GM23338 (cell line): ENCODE results near the gene FTCD. TPM values are rescaled to one million over a fixed set of nuclear protein-coding genes. Genes with fewer than 3 reads are reported as not detected.

Experiments used
- ATAC-seq: fragments of 200-7000 bp; cut with Tn5 transposase; 3 replicates; pipeline ENCODE4 v1.9.1; 2020
- DNase-seq: peaks from one replicate; pipeline ENCODE4 v3.0.0-alpha.2; 2015; ENCODE audit warnings: low spot score
- H2AFZ ChIP-seq: fragments of 200-600 bp; sonication (generic); 2 replicates; pipeline ENCODE4 v1.8.0; 2016; ENCODE audit warnings: antibody characterized with exemption, mild to moderate bottlenecking, moderate library complexity
- H3F3A ChIP-seq: fragments of 200-600 bp; sonication (generic); replicated peaks from 2 replicates; pipeline ENCODE4 v1.8.0; 2017; ENCODE audit warnings: antibody characterized with exemption, mixed run types, low read depth
- H3K27ac ChIP-seq: fragments of 200-600 bp; sonication (generic); 2 replicates; pipeline ENCODE4 v1.6.1; 2016; ENCODE audit warnings: low read depth
- H3K27me3 ChIP-seq: fragments of 200-600 bp; sonication (generic); 2 replicates; pipeline ENCODE4 v1.8.0; 2016; ENCODE audit warnings: mild to moderate bottlenecking, mixed run types, moderate library complexity; ENCODE audit not compliant: insufficient read depth
- H3K36me3 ChIP-seq: fragments of 200-600 bp; sonication (generic); 2 replicates; pipeline ENCODE4 v1.8.0; 2016; ENCODE audit warnings: mild to moderate bottlenecking; ENCODE audit not compliant: insufficient read depth
- H3K4me1 ChIP-seq: fragments of 200-600 bp; sonication (generic); 2 replicates; pipeline ENCODE4 v1.8.0; 2016; ENCODE audit warnings: mild to moderate bottlenecking, moderate library complexity; ENCODE audit not compliant: insufficient read depth
- H3K4me2 ChIP-seq: fragments of 200-600 bp; sonication (generic); 2 replicates; pipeline ENCODE4 v1.7.1; 2017; ENCODE audit warnings: mixed run types
- H3K4me3 ChIP-seq: fragments of 200-600 bp; sonication (generic); 2 replicates; pipeline ENCODE4 v1.6.1; 2016; ENCODE audit warnings: mixed run types
- H3K79me2 ChIP-seq: fragments of 200-600 bp; sonication (generic); replicated peaks from 2 replicates; pipeline ENCODE4 v1.8.0; 2017; ENCODE audit warnings: mild to moderate bottlenecking; ENCODE audit not compliant: insufficient read depth
- H3K9me2 ChIP-seq: fragments of 200-600 bp; sonication (generic); 2 replicates; pipeline ENCODE4 v1.8.0; 2017; ENCODE audit not compliant: insufficient read depth
- H4K20me1 ChIP-seq: fragments of 200-600 bp; sonication (generic); replicated peaks from 2 replicates; pipeline ENCODE4 v1.8.0; 2017; ENCODE audit warnings: mild to moderate bottlenecking; ENCODE audit not compliant: insufficient read depth
- H3K27ac Mint-ChIP-seq: 2 replicates; pipeline ENCODE4 v1.8.0; 2020; ENCODE audit warnings: inconsistent platforms, mild to moderate bottlenecking, moderate library complexity, mixed read lengths
- H3K27me3 Mint-ChIP-seq: 3 replicates; pipeline ENCODE4 v1.8.0; 2022; ENCODE audit warnings: low read depth, mild to moderate bottlenecking, moderate library complexity, mixed read lengths, inconsistent platforms; ENCODE audit not compliant: insufficient read depth, poor library complexity
- H3K36me3 Mint-ChIP-seq: 3 replicates; pipeline ENCODE4 v1.8.0; 2021; ENCODE audit warnings: low read depth, mild to moderate bottlenecking, inconsistent platforms, moderate library complexity, mixed read lengths
- H3K4me1 Mint-ChIP-seq: 3 replicates; pipeline ENCODE4 v1.8.0; 2020; ENCODE audit warnings: mild to moderate bottlenecking, inconsistent platforms, mixed read lengths
- H3K4me3 Mint-ChIP-seq: 3 replicates; pipeline ENCODE4 v1.8.0; 2021; ENCODE audit warnings: moderate library complexity, mild to moderate bottlenecking, inconsistent platforms, mixed read lengths
- H3K9me3 Mint-ChIP-seq: 3 replicates; pipeline ENCODE4 v1.8.0; 2020; ENCODE audit warnings: moderate library complexity, mild to moderate bottlenecking, inconsistent platforms, mixed read lengths
- CREB1 ChIP-seq: fragments of 250-450 bp; sonication (Bioruptor Pico); IDR thresholded peaks from 2 replicates; pipeline ENCODE4 v1.5.0; 2020; ENCODE audit warnings: low read depth, mild to moderate bottlenecking, moderate library complexity
- CTCF ChIP-seq, 2 experiments: fragments of 200-600 bp in 1 of 2; sonication (generic) in 1 of 2; conservative IDR thresholded peaks; 2 replicates each; pipeline versions ENCODE4 v1.5.1 to v1.6.1; 2016 to 2017; ENCODE audit warnings: antibody characterized with exemption in 2 of 2, low read depth in 2 of 2, mild to moderate bottlenecking in 2 of 2, moderate library complexity in 1 of 2
- ETS1 ChIP-seq: IDR thresholded peaks from 2 replicates; pipeline ENCODE4 v1.6.1; 2016; ENCODE audit warnings: antibody characterized with exemption
- EZH2phosphoT487 ChIP-seq: fragments of 200-600 bp; sonication (generic); IDR thresholded peaks from one replicate; pipeline ENCODE4 v1.8.1; 2018; ENCODE audit warnings: antibody characterized with exemption; ENCODE audit not compliant: unreplicated experiment
- JUNB ChIP-seq: IDR thresholded peaks from one replicate; pipeline ENCODE4 v1.6.1; 2016; ENCODE audit warnings: antibody characterized with exemption; ENCODE audit not compliant: unreplicated experiment
- ZNF331 ChIP-seq: fragments of 250-450 bp; sonication (Bioruptor Pico); IDR thresholded peaks from 2 replicates; pipeline ENCODE4 v1.5.0; 2020; ENCODE audit warnings: low read depth, mild to moderate bottlenecking, moderate library complexity
- polyA plus RNA-seq: library from polyadenylated mRNA; unstranded; fragments of >200 nt; fragmentation: Nextera tagmentation; extraction: Ambion mirVana; gene quantifications from 2 replicates; pipeline ENCODE4 v1.2.1, GENCODE V29; 2016
- total RNA-seq: library from RNA; depleted of rRNA; stranded (reverse); fragments of >200 nt; shearing (Covaris generic); gene quantifications from 2 replicates; pipeline ENCODE4 v1.2.3, GENCODE V29; 2014

Gene FTCD
- total and polyA plus RNA-seq, 2 experiments from 2014 or later: 0.90 to 2.3 TPM

- H3K4me3 ChIP-seq: no peak overlapping the region
Observed at GRCh38 chr21:46151989-46152926, 3.1 kb downstream of the FTCD start.

More at GRCh38 chr21:46151989-46152926, 3.1 kb downstream of the FTCD start:
- no peaks in the 10 kb centered on the region for H3K27me3 Mint-ChIP-seq
- no peaks in the 10 kb centered on the region for H3K36me3 ChIP-seq
- no peak for DNase-seq
- no peaks in the 10 kb centered on the region for H3K79me2 ChIP-seq
- peak overlapping the region; percentile 67; the same call in 1 of the 2 replicates for H3K4me2 ChIP-seq
- no peak overlapping the region; the same call in 2 of the 3 replicates for H3K4me3 Mint-ChIP-seq
- H3K27ac Mint-ChIP-seq: peak overlapping the region; percentile 82; the same call in 1 of the 2 replicates
- H4K20me1 ChIP-seq: no peaks in the 10 kb centered on the region
- 0 out of 2 replicates have a peak, but pooled peaks cover 4% of the 10 kb centered on the region for H3F3A ChIP-seq
- H3K27ac ChIP-seq: 0 out of 2 replicates have a peak overlapping the region, but pooled peaks have one; percentile 57
- H3K4me1 Mint-ChIP-seq: peaks cover 15% of the 10 kb centered on the region
- no peak for ATAC-seq
- H3K27me3 ChIP-seq: no peaks in the 10 kb centered on the region
- no peak overlapping the region for H2AFZ ChIP-seq
- H3K9me2 ChIP-seq: no peaks in the 10 kb centered on the region
- TF ChIP-seq CTCF (conservative IDR thresholded peaks at IDR 0.05; ENCODE audit: low read depth in 2 of 2) (no peak), JUNB (no peak), EZH2phosphoT487 (no peak), ETS1 (no peak), CREB1 (CRISPR knock-in tag) (no peak), ZNF331 (CRISPR knock-in tag) (no peak)
- H3K9me3 Mint-ChIP-seq: no peaks in the 10 kb centered on the region; the same call in 2 of the 3 replicates
- no peaks in the 10 kb centered on the region; the same call in 1 of the 2 replicates for H3K4me1 ChIP-seq
- H3K36me3 Mint-ChIP-seq: no peaks in the 10 kb centered on the region; the same call in 2 of the 3 replicates
